ENCODE data around the gene GRHPR.

GRHPR gene

GRCh38 chr9:37399336-37399735 lies 23.2 kb upstream of the GRHPR start:
- DNase-seq, result no peak

GRCh38 chr9:37404590-37404989 lies 17.9 kb upstream of the GRHPR start:
- no peak for DNase-seq

- DNase-seq, result no peak
Measured at GRCh38 chr9:37405350-37405749, 17.1 kb upstream of the GRHPR start.

- DNase-seq, result no peak
Measured at GRCh38 chr9:37405764-37406380, 16.6 kb upstream of the GRHPR start.

GRCh38 chr9:37406603-37407401 lies 15.7 kb upstream of the GRHPR start:
- DNase-seq, result no peak

- no peak for DNase-seq
Measured at GRCh38 chr9:37407468-37407867, 15.0 kb upstream of the GRHPR start.

GRCh38 chr9:37408933-37409710 lies 13.4 kb upstream of the GRHPR start:
- no peak for DNase-seq

- DNase-seq, result no peak
Measured at GRCh38 chr9:37410354-37410861, 12.1 kb upstream of the GRHPR start.

- DNase-seq, result no peak
Measured at GRCh38 chr9:37410969-37411785, 11.3 kb upstream of the GRHPR start.

- no peak for DNase-seq
Measured at GRCh38 chr9:37412431-37413151, 9.9 kb upstream of the GRHPR start.

GRCh38 chr9:37413311-37413710 lies 9.2 kb upstream of the GRHPR start:
- no peak for DNase-seq

GRCh38 chr9:37414503-37414943 lies 8.0 kb upstream of the GRHPR start:
- DNase-seq, result no peak

- no peak for DNase-seq
Measured at GRCh38 chr9:37415011-37415719, 7.3 kb upstream of the GRHPR start.

- DNase-seq, result no peak
Measured at GRCh38 chr9:37417252-37417803, 5.2 kb upstream of the GRHPR start.

GRCh38 chr9:37417857-37418618 lies 4.5 kb upstream of the GRHPR start:
- no peak for DNase-seq

- no peak for DNase-seq
Measured at GRCh38 chr9:37419204-37419603, 3.3 kb upstream of the GRHPR start.

- no peak for DNase-seq
Measured at GRCh38 chr9:37420271-37421215, 2.0 kb upstream of the GRHPR start.

- DNase-seq, result no peak
Measured at GRCh38 chr9:37421914-37422288, 595 bp upstream of the GRHPR start.

GRCh38 chr9:37423508-37423907 lies 1.0 kb downstream of the GRHPR start:
- DNase-seq, result no peak

Data from SIG-M5 (cell line).